ENCODE data around the gene SORBS1. TPM values are rescaled to one million over a fixed set of nuclear protein-coding genes. Genes with fewer than 3 reads are reported as not detected.

The SORBS1 gene
- total and polyA plus RNA-seq, 2 donors (not counting 1 experiment from before 2014, with no cell fraction given): 0.21 to 1.5 TPM

GRCh38 chr10:95321554-95322301 lies 239.4 kb downstream of the SORBS1 start:
- Histone ChIP-seq H2AFZ (ENCODE audit: insufficient read depth, low read depth, low read length, poor library complexity, severe bottlenecking) (no peak overlapping the region), H3K9me3 (ENCODE audit: control extremely low read depth in 1 of 3, control insufficient read depth in 2 of 3, insufficient read depth in 1 of 3, low read length in 2 of 3) (no peaks in the 10 kb centered on the region), H3K79me2 (ENCODE audit: control insufficient read depth, insufficient read depth, low read length) (no peaks in the 10 kb centered on the region), H3K4me3 (ENCODE audit: control extremely low read depth in 1 of 5, extremely low read depth in 1 of 5, insufficient read depth in 1 of 5, low read depth in 2 of 5, low read length in 4 of 5) (no peak overlapping the region), H3K9ac (ENCODE audit: low read length) (no peak overlapping the region), H3K4me2 (replicated peaks; ENCODE audit: low read depth, low read length, poor library complexity, severe bottlenecking) (no peak overlapping the region), H3K27me3 (replicated peaks in 1 of 4; ENCODE audit: control extremely low read depth in 1 of 4, control insufficient read depth in 3 of 4, insufficient read depth in 4 of 4, low read length in 3 of 4) (no peaks in the 10 kb centered on the region), H3K4me1 (ENCODE audit: control insufficient read depth in 2 of 2, insufficient read depth in 2 of 2, low read length in 2 of 2) (peaks cover 7 to 9% of the 10 kb centered on the region in 2 donors), H3K27ac (ENCODE audit: low read length in 2 of 2) (no peak overlapping the region), H4K20me1 (ENCODE audit: control insufficient read depth, insufficient read depth, low read length, poor library complexity, severe bottlenecking) (no peaks in the 10 kb centered on the region), H3K36me3 (replicated peaks in 1 of 2; ENCODE audit: control extremely low read depth in 1 of 2, control insufficient read depth in 1 of 2, extremely low read depth in 1 of 2, insufficient read depth in 2 of 2, low read length in 1 of 2) (no peaks in the 10 kb centered on the region)
- intact Hi-C loops (cut with micrococcal nuclease): no loop called here
- Mint-ChIP-seq H3K4me1 (peaks cover 11% of the 10 kb centered on the region), H3K27ac (no peak overlapping the region), H3K9me3 (ENCODE audit: insufficient read depth) (no peaks in the 10 kb centered on the region), H3K27me3 (no peaks in the 10 kb centered on the region), H3K4me3 (no peak overlapping the region)
- ChIA-PET CTCF (no interaction called here), POLR2A (no interaction called here)
- DNase-seq (no peak), ATAC-seq (ENCODE audit: low read depth) (no peak)
- 97% methylated on average over 6 of the region's 10 CpGs for WGBS (ENCODE audit: insufficient coverage)
- TF ChIP-seq, protein P1, sequence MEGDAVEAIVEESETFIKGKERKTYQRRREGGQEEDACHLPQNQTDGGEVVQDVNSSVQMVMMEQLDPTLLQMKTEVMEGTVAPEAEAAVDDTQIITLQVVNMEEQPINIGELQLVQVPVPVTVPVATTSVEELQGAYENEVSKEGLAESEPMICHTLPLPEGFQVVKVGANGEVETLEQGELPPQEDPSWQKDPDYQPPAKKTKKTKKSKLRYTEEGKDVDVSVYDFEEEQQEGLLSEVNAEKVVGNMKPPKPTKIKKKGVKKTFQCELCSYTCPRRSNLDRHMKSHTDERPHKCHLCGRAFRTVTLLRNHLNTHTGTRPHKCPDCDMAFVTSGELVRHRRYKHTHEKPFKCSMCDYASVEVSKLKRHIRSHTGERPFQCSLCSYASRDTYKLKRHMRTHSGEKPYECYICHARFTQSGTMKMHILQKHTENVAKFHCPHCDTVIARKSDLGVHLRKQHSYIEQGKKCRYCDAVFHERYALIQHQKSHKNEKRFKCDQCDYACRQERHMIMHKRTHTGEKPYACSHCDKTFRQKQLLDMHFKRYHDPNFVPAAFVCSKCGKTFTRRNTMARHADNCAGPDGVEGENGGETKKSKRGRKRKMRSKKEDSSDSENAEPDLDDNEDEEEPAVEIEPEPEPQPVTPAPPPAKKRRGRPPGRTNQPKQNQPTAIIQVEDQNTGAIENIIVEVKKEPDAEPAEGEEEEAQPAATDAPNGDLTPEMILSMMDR (IDR thresholded peaks at IDR 0.05): no peak
- TF ChIP-seq EZH2 (IDR thresholded peaks at IDR 0.05; ENCODE audit: borderline replicate concordance, insufficient read depth, low read depth, low read length, poor library complexity, severe bottlenecking): no peak

- no peaks in the 10 kb centered on the region for H3K36me3 ChIP-seq (replicated peaks in 1 of 2; ENCODE audit: control extremely low read depth in 1 of 2, control insufficient read depth in 1 of 2, extremely low read depth in 1 of 2, insufficient read depth in 2 of 2, low read length in 1 of 2)
- H3K9me3 ChIP-seq (ENCODE audit: control extremely low read depth in 1 of 3, control insufficient read depth in 2 of 3, insufficient read depth in 1 of 3, low read length in 2 of 3): no peaks in the 10 kb centered on the region
- no peak overlapping the region for H3K4me3 ChIP-seq (ENCODE audit: control extremely low read depth in 1 of 5, extremely low read depth in 1 of 5, insufficient read depth in 1 of 5, low read depth in 2 of 5, low read length in 4 of 5)
- H3K4me3 Mint-ChIP-seq: no peak overlapping the region
- H3K27ac ChIP-seq (ENCODE audit: low read length in 2 of 2): no peak overlapping the region
- ChIA-PET CTCF (interaction anchor here (0.9 to 1.5 kb wide), 2 partner anchors 9 to 72 kb away, joined by 3 to 5 read pairs; no protein-coding TSS in a partner anchor), POLR2A (no interaction called here)
- H3K9me3 Mint-ChIP-seq (ENCODE audit: insufficient read depth): no peaks in the 10 kb centered on the region
- H3K4me1 ChIP-seq (ENCODE audit: control insufficient read depth in 2 of 2, insufficient read depth in 2 of 2, low read length in 2 of 2): peaks cover 7 to 9% of the 10 kb centered on the region in 2 donors
- H3K27me3 ChIP-seq (replicated peaks in 1 of 4; ENCODE audit: control extremely low read depth in 1 of 4, control insufficient read depth in 3 of 4, insufficient read depth in 4 of 4, low read length in 3 of 4): no peaks in the 10 kb centered on the region
- intact Hi-C loops (cut with micrococcal nuclease): no loop called here
- H3K27ac Mint-ChIP-seq: no peak overlapping the region
- H3K79me2 ChIP-seq (ENCODE audit: control insufficient read depth, insufficient read depth, low read length): no peaks in the 10 kb centered on the region
- H3K4me1 Mint-ChIP-seq: peaks cover 11% of the 10 kb centered on the region
- no peak overlapping the region for H3K4me2 ChIP-seq (replicated peaks; ENCODE audit: low read depth, low read length, poor library complexity, severe bottlenecking)
- no peak overlapping the region for H3K9ac ChIP-seq (ENCODE audit: low read length)
- DNase-seq (no peak), ATAC-seq (ENCODE audit: low read depth) (no peak)
- no peak overlapping the region for H2AFZ ChIP-seq (ENCODE audit: insufficient read depth, low read depth, low read length, poor library complexity, severe bottlenecking)
- no peaks in the 10 kb centered on the region for H3K27me3 Mint-ChIP-seq
- TF ChIP-seq, protein P1 (IDR thresholded peaks at IDR 0.05): no peak
- TF ChIP-seq EZH2 (IDR thresholded peaks at IDR 0.05; ENCODE audit: borderline replicate concordance, insufficient read depth, low read depth, low read length, poor library complexity, severe bottlenecking): no peak
- H4K20me1 ChIP-seq (ENCODE audit: control insufficient read depth, insufficient read depth, low read length, poor library complexity, severe bottlenecking): no peaks in the 10 kb centered on the region
Measured at GRCh38 chr10:95319239-95319638, 241.9 kb downstream of the SORBS1 start.
